ENCODE measurements around the gene EFR3B.

DNA sequence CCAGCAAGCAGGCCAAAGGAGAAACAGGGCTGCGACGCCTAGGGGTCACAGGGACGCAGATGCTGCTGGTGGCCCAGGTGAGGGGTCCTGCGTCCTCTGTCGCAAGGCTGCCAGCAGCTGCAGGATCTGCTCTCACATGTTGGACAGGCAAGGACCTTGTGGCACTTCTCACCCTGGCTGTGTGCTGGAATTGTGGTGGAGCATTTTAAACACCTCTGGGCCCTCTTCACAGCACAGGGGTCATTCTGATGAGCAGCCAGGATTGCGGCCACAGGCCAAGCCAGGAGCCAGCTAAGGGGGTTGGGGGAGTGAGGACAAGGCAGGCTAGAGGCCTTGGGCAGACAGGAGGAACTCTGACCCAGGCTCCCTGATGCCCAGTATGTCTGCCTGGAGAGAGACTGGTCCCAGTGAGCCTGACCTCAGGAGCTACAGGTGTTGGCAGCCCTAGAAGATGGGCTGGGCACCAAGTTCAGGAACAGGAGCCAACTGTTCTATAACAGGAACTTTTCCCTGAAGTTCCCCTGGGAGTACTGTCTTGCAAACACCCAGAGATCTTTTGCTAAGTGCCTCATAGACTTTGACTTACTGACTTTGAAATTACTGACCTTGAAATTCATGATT is 40.2 kb downstream of the EFR3B start:
- no peak for TF ChIP-seq CTCF (IDR thresholded peaks at IDR 0.05; ENCODE audit: low read depth, low read length, poor library complexity, severe bottlenecking)
- no peak for TF ChIP-seq EZH2phosphoT487 (IDR thresholded peaks at IDR 0.05; ENCODE audit: borderline replicate concordance, low read length)
